LNCaP clone FGC (cell line): ENCODE data around the gene ZNF33A.
"Not testable (repeated sequence)": the region's sequence is repeated elsewhere in the genome, so short reads cannot be mapped to it uniquely, and the experiment has no call there.

Experiments
- DNase-seq: peaks from one replicate; pipeline ENCODE4 v3.0.0-alpha.2; 2011; ENCODE audit warnings: low read depth
- H3K4me3 ChIP-seq: 2 replicates; pipeline ENCODE4 v1.5.1; 2011; ENCODE audit warnings: mild to moderate bottlenecking, low read depth, low read length, control low read depth
- CTCF ChIP-seq: IDR thresholded peaks from 2 replicates; pipeline ENCODE4 v1.5.1; 2012; ENCODE audit warnings: mild to moderate bottlenecking; ENCODE audit not compliant: control insufficient read depth, insufficient read depth; ENCODE audit errors: extremely low read depth

Gene ZNF33A

GRCh38 chr10:38016354-38016753 lies 5.9 kb downstream of the ZNF33A start:
- TF ChIP-seq CTCF: no peak
- no peak for DNase-seq
- no peak overlapping the region for H3K4me3 ChIP-seq

- DNase-seq, H3K4me3 ChIP-seq: not testable (repeated sequence)
Measured at GRCh38 chr10:38019124-38019523, 8.6 kb downstream of the ZNF33A start.

- H3K4me3 ChIP-seq: no peak overlapping the region
- DNase-seq: no peak
- no peak for TF ChIP-seq CTCF
Measured at GRCh38 chr10:38025283-38025682, 14.8 kb downstream of the ZNF33A start.

- no peak for TF ChIP-seq CTCF
- no peak for DNase-seq
- no peak overlapping the region for H3K4me3 ChIP-seq
Measured at GRCh38 chr10:38027986-38028385, 17.5 kb downstream of the ZNF33A start.

- DNase-seq: no peak
- TF ChIP-seq CTCF: no peak
- H3K4me3 ChIP-seq: no peak overlapping the region
Measured at GRCh38 chr10:38032886-38033285, 22.4 kb downstream of the ZNF33A start.

DNA sequence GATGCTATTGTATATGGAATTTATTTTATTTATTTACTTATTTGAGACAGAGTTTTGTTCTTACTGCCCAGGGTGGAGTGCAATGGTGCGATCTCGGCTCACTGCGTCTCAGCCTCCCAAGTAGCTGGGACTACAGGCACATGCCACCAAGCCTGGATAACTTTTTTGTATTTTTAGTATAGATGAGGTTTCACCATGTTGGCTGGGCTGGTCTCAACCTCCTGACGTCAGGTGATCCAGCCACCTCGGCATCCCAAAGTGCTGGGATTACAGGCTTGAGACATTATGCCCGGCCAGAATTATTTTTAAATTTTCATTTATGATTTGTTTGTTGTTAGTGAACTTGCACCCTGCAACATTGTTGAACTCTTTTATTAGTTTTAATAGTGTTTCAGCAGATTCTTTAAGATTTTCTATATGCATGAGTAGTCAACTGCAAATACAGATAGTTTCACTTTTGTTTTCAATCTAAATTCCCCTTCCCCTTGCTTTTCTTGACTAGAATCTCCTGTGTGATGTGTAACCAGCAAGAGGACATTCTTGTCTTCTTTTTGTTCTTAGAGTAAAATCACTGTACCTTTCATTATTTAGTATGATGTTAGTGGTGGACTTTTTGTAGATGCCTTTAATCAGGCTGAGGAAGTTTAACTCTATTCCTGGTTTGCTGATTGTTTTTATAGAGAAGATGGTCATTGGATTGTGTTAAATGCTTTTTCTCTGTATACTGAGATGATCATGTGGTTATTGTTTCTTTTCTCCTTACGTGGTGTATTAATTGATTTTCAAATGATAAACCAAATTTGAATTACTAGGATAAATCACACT lies 27.8 kb downstream of the ZNF33A start:
- no peak for TF ChIP-seq CTCF
- no peak for DNase-seq
- H3K4me3 ChIP-seq: no peak overlapping the region

DNA sequence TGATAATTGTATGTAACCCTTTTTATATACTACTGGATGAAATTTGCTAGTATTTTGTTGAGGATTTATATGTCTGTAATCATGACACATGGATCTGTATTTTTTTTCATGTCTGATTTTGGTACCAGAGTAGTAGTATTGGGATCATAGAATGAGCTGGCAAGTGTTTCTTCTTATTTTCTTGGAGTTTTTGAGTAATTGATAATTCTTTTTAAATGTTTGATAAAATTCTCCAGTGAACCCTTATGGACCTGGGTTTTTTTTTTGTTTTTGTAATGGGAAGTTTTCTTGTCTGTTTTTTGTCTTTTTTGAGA lies 28.4 kb downstream of the ZNF33A start:
- TF ChIP-seq CTCF: no peak
- DNase-seq: no peak
- H3K4me3 ChIP-seq: no peak overlapping the region

GRCh38 chr10:38043516-38043915 lies 33.0 kb downstream of the ZNF33A start:
- no peak overlapping the region for H3K4me3 ChIP-seq
- no peak for TF ChIP-seq CTCF
- DNase-seq: no peak
